ENCODE measurements around the gene CHD2.

Gene CHD2

GRCh38 chr15:92885224-92886041 lies 14.7 kb upstream of the CHD2 start:
- no peak for DNase-seq (ENCODE audit: low spot score)

- no peak for DNase-seq (ENCODE audit: low spot score)
Measured at GRCh38 chr15:92886042-92886537, 14.0 kb upstream of the CHD2 start.

GRCh38 chr15:92886815-92887214 lies 13.3 kb upstream of the CHD2 start:
- no peak for DNase-seq (ENCODE audit: low spot score)

DNA sequence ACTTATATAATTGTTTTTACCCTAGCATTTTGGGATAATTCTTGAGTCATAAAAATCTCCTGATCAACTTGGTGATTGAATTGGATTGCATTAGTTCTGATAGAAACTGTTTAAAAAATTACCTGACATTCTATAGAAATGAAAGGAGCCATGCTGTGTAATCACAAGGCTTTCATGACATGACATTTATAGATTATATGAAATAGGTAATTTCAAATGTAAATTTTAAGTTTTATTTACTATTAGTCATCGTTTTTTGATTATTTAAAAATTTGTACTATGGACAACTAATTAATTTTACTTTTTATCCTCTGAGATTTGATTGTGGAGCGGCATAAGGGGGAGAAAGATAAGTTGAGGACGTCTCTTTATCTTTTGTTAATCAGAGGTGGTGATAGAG lies 12.3 kb upstream of the CHD2 start:
- no peak for DNase-seq (ENCODE audit: low spot score)

DNA sequence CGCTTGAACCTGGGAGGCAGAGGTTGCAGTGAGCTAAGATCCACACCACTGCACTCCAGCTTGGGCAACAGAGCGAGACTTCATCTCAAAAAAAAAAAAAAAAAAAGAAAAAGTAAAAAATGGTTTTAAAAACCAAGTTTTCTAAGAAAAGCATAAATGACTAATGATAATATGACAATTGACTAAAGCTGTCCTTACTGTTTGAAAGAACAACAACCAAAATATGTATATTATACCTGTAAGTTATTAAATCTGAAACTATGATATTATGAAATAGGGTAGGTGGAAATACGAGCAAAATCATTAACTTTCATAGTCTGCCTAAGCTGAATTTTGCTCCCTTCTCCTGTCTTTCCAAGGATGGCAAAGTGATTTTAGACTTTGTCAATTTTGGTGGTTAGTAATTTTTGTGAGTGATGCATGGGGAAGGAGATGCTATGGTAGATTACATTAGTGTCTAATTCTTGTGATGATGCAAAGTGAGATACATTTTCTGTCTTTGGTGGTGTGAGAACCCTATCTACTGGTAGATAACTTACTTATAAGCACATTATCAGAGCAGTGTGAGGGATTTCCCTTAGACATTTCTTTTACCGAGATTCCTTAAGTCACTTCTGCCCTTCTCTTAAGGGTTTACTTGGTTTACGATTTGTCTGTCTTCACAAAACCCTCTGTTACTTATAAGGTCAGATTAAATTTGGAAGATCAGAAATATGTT lies 10.6 kb upstream of the CHD2 start:
- DNase-seq (ENCODE audit: low spot score), result no peak

GRCh38 chr15:92891533-92892200 lies 8.5 kb upstream of the CHD2 start:
- no peak for DNase-seq (ENCODE audit: low spot score)

- no peak for DNase-seq (ENCODE audit: low spot score)
Measured at GRCh38 chr15:92892201-92892555, 7.9 kb upstream of the CHD2 start.

DNA sequence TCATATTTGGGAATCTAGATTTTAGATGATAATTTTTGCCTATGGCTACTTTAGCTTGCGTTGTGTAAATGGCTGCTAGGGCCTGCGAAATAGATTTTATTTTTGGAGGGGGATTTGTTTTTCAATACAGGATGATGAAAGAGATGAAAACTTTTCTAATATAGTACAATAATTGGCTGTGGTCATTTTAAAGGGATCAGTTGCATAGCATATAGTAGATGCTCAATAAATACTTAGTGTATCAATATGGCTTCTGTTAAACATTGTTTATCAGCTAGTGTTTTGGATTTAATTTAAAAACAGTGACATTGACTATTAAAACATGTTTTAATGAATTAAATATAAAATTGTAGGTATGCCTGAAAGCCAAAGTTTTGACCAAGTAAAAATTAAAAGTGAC lies 6.9 kb upstream of the CHD2 start:
- DNase-seq (ENCODE audit: low spot score), result no peak

DNA sequence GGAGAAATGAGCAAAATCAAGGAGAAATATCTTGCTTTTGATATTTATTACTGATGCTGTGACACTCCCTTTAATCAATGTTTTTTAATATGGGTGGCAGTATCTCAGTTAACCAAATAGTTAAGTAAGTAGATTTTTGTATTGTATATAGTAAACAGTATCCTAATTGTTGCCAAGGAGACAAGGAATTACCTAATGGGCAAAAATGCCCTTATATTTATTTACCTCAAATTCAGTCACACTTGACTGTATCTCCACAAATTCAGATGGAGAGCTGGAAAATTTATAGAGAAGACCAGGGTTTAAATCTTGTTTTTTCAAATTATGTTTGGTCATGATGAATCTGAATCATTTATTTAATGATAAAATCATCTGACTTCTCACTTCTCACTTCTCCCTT lies 3.6 kb upstream of the CHD2 start:
- no peak for DNase-seq (ENCODE audit: low spot score)

DNA sequence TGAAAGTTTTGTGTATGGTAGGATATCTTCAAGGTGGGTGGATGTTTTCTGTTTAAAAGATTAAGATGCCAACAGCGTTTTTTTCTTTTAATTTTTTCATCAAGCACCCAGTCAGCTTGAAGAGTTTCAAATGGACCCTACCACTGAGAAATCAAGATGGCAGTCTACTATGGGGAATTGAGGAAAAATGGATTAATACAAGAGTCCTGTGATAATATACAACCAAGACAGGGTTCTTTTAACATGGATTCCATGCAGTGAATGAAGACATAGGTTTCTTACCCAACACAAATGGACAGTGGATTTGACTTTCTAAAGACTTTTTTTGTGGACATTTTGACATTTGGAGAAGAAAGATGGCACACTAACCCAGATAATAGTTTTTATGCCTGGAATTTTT lies 2.5 kb upstream of the CHD2 start:
- DNase-seq (ENCODE audit: low spot score), result no peak

GRCh38 chr15:92898988-92899582 lies 1.0 kb upstream of the CHD2 start:
- no peak for DNase-seq (ENCODE audit: low spot score)

- no peak for DNase-seq (ENCODE audit: low spot score)
Measured at GRCh38 chr15:92899601-92899947, 550 bp upstream of the CHD2 start.

DNA sequence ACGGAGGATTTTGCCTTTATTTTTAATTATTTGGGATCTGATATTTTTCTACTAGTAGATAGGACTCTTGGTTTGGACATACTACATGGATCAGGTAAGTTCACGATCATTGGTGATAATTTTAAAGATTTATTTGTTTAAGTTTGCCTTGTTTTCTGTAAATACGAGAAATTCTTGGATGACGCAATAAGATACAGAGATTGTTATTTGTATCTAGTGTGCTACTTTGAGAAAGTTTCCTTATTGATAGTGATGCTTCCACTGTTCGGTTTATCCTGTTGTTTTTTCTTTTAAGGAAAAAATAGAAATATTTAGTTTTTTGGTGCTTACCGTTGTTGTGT lies 577 bp downstream of the CHD2 start:
- DNase-seq (ENCODE audit: low spot score), result no peak

DNA sequence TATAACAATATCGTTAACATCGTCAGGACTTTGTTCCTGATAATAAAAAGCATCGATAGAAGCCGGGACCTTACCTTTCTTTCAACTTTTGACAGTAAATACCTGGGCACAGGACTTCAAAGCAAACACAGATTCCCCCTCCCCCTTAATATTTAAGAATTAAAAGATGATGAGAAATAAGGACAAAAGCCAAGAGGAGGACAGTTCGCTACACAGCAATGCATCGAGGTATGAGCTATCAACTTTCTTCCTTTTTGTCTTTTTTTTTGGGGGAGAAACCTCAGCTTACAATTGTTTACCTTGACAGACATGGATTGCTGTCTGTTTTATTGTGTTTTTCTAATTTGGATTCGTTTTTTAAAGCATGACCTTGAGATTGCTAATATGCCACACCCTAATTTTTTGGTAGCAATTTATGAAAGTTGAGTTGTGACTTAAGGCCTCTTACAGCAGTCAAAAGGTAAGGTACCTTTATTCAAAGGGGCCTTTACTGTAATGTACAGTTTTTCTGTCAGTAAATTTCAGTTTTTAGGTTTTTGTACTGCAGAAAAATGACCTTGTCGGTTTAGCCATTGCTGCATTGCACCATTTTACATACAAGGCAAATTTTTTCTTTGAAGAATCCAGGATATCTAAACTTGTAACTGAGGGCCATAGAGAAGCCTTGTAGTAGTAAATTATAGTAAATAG lies 1.1 kb downstream of the CHD2 start:
- DNase-seq (ENCODE audit: low spot score), result no peak

DNA sequence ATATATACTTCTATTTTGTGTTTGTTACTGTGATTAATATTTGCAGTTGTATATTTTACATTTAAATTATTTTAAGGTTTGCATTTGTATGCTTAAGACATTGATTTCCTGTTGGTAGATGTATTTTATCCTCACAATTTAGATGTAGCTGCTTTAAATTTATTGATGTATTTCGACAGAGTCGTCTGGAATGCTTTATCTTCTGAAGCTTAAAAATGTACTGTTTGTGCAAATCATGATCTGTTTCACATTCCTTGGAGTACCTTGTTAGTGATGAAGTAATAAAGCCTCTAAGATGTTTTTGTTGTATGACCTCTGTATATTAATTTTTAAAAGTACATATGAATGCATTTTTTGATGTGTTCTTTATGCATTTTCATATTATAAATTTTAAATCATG lies 1.9 kb downstream of the CHD2 start:
- DNase-seq (ENCODE audit: low spot score), result no peak

- DNase-seq (ENCODE audit: low spot score), result no peak
Measured at GRCh38 chr15:92902737-92903593, 2.8 kb downstream of the CHD2 start.

- no peak for DNase-seq (ENCODE audit: low spot score)
Measured at GRCh38 chr15:92903631-92903965, 3.5 kb downstream of the CHD2 start.

- DNase-seq (ENCODE audit: low spot score), result peak; percentile 97
Measured at GRCh38 chr15:92903966-92904721, 4.0 kb downstream of the CHD2 start.

DNA sequence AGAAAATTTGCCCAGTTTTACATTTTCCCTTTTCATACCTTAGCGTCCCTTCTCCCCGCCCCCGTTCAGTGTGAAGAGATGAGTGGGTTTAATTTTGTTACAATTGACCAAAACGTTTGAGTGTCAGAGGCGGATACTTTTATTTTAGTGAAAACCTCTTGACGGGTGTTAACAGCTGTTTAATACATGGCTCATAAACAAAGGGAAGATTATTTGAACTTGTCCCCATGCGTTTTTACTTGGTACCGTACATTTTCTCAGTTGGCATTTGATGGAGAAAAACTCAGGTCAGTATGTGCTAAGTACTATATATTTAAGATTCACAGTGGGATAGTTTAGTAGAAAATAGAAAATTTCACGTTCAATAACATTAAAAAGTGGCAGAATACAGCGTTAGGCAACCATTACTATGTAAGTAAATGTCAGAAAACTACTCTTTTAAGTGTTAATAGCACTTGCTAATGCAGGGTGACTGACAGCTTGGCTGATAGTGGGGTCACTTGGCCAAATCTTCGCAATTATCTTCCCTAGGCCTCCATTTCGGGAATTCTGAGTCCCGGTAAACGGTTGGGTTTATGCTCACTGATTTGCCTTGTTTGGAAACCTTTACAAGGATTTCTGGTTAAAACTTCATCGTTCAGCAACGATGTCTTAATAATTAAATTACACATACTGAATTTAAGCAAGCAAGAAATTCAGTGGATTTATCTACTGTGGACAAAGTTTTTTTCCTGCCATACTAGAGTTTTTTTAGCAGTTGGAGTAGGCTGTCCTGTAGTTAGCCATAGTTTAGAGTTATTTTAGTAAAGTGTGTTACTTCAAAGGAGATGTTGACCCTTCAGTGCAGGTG lies 4.8 kb downstream of the CHD2 start:
- DNase-seq (ENCODE audit: low spot score), result no peak

DNA sequence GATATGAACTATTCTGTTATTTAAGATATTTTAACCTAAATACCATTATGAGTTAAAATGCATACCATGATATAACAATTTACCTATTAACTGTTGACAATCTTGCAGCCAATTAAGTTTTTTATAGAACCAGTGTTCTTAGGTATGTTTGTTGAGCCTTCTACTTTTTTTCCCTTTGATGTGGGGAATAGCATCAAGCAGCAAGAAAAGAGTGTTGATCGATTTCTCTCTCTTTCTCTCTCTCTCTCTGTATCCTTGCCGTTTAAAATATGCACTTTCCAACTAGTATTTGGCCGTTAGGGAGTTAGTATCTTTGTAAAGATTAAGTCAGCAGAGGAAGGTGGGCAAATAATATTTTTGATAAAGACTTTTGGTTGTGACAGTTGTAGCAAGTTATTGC lies 5.9 kb downstream of the CHD2 start:
- no peak for DNase-seq (ENCODE audit: low spot score)
